Thoracic aorta endothelial cell (primary cell): Measurements from ENCODE around the gene GLIS1. TPM values are rescaled to one million over a fixed set of nuclear protein-coding genes. Genes with fewer than 3 reads are reported as not detected.

Experiments used
- small RNA-seq: library from RNA; depleted of rRNA; stranded (forward); fragments of <200 nt; gene quantifications from one replicate; pipeline ENCODE3, GENCODE V24; 2012
- total RNA-seq: library from RNA; depleted of rRNA; stranded (reverse); fragments of >200 nt; gene quantifications from 2 replicates; pipeline ENCODE4 v1.2.3, GENCODE V29; 2012

Gene GLIS1
- total RNA-seq, result not detected in 2 replicates

DNA sequence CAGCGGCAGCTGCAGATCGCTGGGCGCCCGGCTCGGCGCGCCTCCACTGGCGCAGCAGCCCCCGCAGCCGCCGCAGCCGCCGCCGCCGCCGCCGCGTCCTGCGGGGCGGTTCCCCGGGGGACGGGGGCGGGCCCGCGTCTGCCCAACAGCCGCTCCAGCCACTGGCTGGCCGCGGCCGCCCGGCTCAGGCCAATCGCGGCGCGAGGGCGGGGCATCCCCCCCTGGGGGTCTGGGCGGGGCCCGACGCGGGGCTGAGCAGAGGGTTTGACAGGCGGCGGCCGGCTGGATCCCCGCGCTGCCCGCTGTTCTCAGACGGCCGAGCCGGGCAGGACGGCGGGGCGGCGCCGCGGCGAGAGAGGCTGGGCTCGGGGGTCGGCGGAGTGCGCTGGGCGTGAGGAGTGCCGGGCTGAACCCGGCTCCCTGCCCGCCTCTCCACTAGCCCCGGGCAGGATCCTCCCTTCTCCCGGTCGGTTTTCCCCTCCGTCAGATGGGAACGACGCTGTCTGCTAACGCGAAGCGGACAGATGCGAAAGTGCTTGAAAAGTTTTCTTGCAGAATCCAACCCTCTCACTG lies at the start of gene GLIS1:
Gene GLIS1 (minus strand): TSS at position 56 of the 573 bp plus-strand sequence. CDS start 1,100 bp downstream, outside the sequence.

GRCh38 chr1:53459321-53460175 lies 279.4 kb downstream of the GLIS1 start, which contains the start of gene DMRTB1:
Gene DMRTB1 (plus strand): TSS chr1:53459399. CDS start chr1:53459454, 55 bp downstream.

Small RNA genes within 50 kb of the gene (small RNA-seq; reads per million reads assigned to genes)
- 0.28 reads per million for gene RF00418
- gene RNU7-95P, result not detected

Other genes starting within 250 kb of the GLIS1 start
- gene NDC1, start 99.1 kb upstream of the GLIS1 start, total RNA-seq, result 53.6 and 75.5 TPM in 2 replicates
- 17.1 and 23.8 TPM in 2 replicates for gene YIPF1, start 150.6 kb upstream of the GLIS1 start, total RNA-seq
- gene DIO1, start 155.0 kb upstream of the GLIS1 start, total RNA-seq, result not detected in 2 replicates
- 33.0 and 35.2 TPM in 2 replicates for gene IFT25, start 206.5 kb upstream of the GLIS1 start, total RNA-seq
- gene LRRC42, start 207.2 kb upstream of the GLIS1 start, total RNA-seq, result 26.7 and 29.2 TPM in 2 replicates